ENCODE measurements around the gene CTNND2. TPM values are rescaled to one million over a fixed set of nuclear protein-coding genes. Genes with fewer than 3 reads are reported as not detected.

The CTNND2 gene
- total RNA-seq, 1 experiment from 2014 or later: not detected

DNA sequence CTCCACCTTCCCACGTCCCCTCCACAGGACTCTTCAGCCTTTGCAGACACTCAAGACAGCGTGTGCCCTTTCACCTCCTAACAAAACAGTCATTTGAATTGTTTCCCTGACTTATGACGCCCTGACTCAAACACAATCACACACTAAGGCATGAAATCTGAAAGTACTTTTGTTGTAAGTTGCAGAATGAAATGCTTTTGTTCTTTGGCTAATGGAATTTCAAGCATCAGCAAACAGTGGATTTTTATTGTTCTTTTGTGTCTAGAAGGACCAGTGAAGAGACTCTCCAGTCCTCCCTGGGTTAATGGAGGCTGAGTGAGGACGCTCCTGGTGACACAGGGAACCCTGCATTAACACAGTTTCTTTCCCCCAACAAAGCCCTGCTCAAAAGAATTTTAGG lies 380.1 kb downstream of the CTNND2 start:
- H3K4me3 ChIP-seq: no peak overlapping the region
- no peak overlapping the region for H3K27ac ChIP-seq
- DNase-seq (ENCODE audit: low read depth in 1 of 2, low spot score in 2 of 2): no peak
- H3K9me3 ChIP-seq (replicated peaks): no peaks in the 10 kb centered on the region
- H3K27me3 ChIP-seq (replicated peaks): 0 out of 2 replicates have a peak, but pooled peaks cover 6% of the 10 kb centered on the region
- H3K4me1 ChIP-seq (replicated peaks): no peaks in the 10 kb centered on the region
- H3K36me3 ChIP-seq: no peaks in the 10 kb centered on the region

GRCh38 chr5:11522796-11523195 lies 381.4 kb downstream of the CTNND2 start:
- DNase-seq (ENCODE audit: low read depth in 1 of 2, low spot score in 2 of 2): no peak
- H3K4me1 ChIP-seq (replicated peaks): no peaks in the 10 kb centered on the region
- H3K27me3 ChIP-seq (replicated peaks): 0 out of 2 replicates have a peak, but pooled peaks cover 3% of the 10 kb centered on the region
- H3K36me3 ChIP-seq: no peaks in the 10 kb centered on the region
- no peak overlapping the region for H3K4me3 ChIP-seq
- no peaks in the 10 kb centered on the region for H3K9me3 ChIP-seq (replicated peaks)
- no peak overlapping the region for H3K27ac ChIP-seq

GRCh38 chr5:11520241-11520930 lies 383.9 kb downstream of the CTNND2 start:
- 0 out of 2 replicates have a peak, but pooled peaks cover 3% of the 10 kb centered on the region for H3K27me3 ChIP-seq (replicated peaks)
- no peak overlapping the region for H3K27ac ChIP-seq
- no peaks in the 10 kb centered on the region for H3K9me3 ChIP-seq (replicated peaks)
- no peaks in the 10 kb centered on the region for H3K4me1 ChIP-seq (replicated peaks)
- no peak overlapping the region for H3K4me3 ChIP-seq
- no peaks in the 10 kb centered on the region for H3K36me3 ChIP-seq
- no peak for DNase-seq (ENCODE audit: low read depth in 1 of 2, low spot score in 2 of 2)

GRCh38 chr5:11519236-11519635 lies 385.0 kb downstream of the CTNND2 start:
- DNase-seq (ENCODE audit: low read depth in 1 of 2, low spot score in 2 of 2): no peak
- Histone ChIP-seq H3K9me3 (replicated peaks) (no peaks in the 10 kb centered on the region), H3K36me3 (no peaks in the 10 kb centered on the region), H3K4me3 (no peak overlapping the region), H3K4me1 (replicated peaks) (no peaks in the 10 kb centered on the region), H3K27ac (no peak overlapping the region), H3K27me3 (replicated peaks) (no peaks in the 10 kb centered on the region)

DNA sequence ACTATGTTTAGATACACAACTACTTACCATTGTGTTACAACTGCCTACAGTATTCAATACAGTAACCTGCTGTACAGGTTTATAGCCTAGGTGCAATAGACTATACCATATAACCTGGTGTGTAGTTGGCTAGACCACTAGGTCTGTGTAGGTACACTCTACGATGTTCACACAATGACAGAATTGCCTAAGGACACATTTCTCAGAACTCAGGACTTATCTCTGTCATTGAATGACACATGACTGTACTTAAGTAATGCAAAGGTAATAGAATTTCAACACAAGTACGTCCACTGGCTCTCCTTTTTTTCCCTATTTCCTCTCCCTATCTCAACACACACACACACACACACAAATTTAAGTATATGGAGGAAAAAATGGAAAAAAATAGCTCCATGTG lies 385.6 kb downstream of the CTNND2 start:
- H3K4me1 ChIP-seq (replicated peaks): no peaks in the 10 kb centered on the region
- H3K36me3 ChIP-seq: no peaks in the 10 kb centered on the region
- H3K27ac ChIP-seq: no peak overlapping the region
- DNase-seq (ENCODE audit: low read depth in 1 of 2, low spot score in 2 of 2): no peak
- no peak overlapping the region for H3K4me3 ChIP-seq
- no peaks in the 10 kb centered on the region for H3K27me3 ChIP-seq (replicated peaks)
- H3K9me3 ChIP-seq (replicated peaks): no peaks in the 10 kb centered on the region

GRCh38 chr5:11514705-11515432 lies 389.4 kb downstream of the CTNND2 start:
- H3K27ac ChIP-seq: no peak overlapping the region
- H3K4me3 ChIP-seq: no peak overlapping the region
- H3K27me3 ChIP-seq (replicated peaks): no peaks in the 10 kb centered on the region
- H3K36me3 ChIP-seq: no peaks in the 10 kb centered on the region
- H3K4me1 ChIP-seq (replicated peaks): no peaks in the 10 kb centered on the region
- H3K9me3 ChIP-seq (replicated peaks): no peaks in the 10 kb centered on the region
- DNase-seq (ENCODE audit: low read depth in 1 of 2, low spot score in 2 of 2): no peak

- no peaks in the 10 kb centered on the region for H3K27me3 ChIP-seq (replicated peaks)
- H3K9me3 ChIP-seq (replicated peaks): no peaks in the 10 kb centered on the region
- H3K36me3 ChIP-seq: no peaks in the 10 kb centered on the region
- DNase-seq (ENCODE audit: low read depth in 1 of 2, low spot score in 2 of 2): no peak
- no peak overlapping the region for H3K4me3 ChIP-seq
- H3K27ac ChIP-seq: no peak overlapping the region
- no peaks in the 10 kb centered on the region for H3K4me1 ChIP-seq (replicated peaks)
Observed at GRCh38 chr5:11511878-11512277, 392.4 kb downstream of the CTNND2 start.

DNA sequence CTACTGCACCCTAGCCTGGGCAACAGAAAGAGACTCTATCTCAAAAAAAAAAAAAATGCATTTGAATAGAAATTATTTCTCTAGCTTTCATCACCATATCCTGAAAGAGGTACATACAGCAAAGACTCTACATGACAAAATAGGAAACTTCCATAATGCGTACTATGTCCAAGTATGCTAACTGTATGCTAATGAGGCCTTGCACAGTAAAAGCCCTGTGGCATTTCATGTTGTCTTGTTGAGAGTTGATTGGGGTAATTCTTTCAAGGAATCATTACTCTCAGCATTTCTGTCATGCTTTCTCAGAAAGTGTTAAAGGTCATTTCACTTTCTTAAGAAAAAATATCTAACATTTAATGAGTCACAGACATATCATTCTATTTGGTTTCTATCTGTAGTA lies 393.4 kb downstream of the CTNND2 start:
- Histone ChIP-seq H3K4me3 (no peak overlapping the region), H3K4me1 (replicated peaks) (no peaks in the 10 kb centered on the region), H3K36me3 (no peaks in the 10 kb centered on the region), H3K27ac (no peak overlapping the region), H3K27me3 (replicated peaks) (no peaks in the 10 kb centered on the region), H3K9me3 (replicated peaks) (no peaks in the 10 kb centered on the region)
- no peak for DNase-seq (ENCODE audit: low read depth in 1 of 2, low spot score in 2 of 2)

DNA sequence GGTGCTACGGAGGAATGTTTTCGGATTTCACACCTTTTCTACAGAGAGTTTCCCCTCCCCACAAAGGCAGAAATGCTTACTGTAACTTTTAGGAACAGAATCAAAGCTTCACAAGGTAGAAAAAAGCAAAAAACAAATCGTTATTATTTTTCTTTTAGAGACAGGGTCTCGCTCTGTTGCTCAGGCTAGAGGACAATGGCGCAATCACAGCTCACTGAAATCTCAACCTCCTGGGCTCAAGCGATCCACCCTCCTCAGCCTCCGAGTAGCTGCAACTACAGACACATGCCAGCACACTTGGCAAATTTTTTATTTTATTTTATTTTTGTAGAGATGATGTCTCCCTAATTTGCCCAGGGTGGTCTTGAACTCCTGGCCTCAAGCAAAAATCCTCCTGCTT lies 394.5 kb downstream of the CTNND2 start:
- no peak for DNase-seq (ENCODE audit: low read depth in 1 of 2, low spot score in 2 of 2)
- H3K27ac ChIP-seq: no peak overlapping the region
- no peak overlapping the region for H3K4me3 ChIP-seq
- no peaks in the 10 kb centered on the region for H3K9me3 ChIP-seq (replicated peaks)
- H3K27me3 ChIP-seq (replicated peaks): no peaks in the 10 kb centered on the region
- no peaks in the 10 kb centered on the region for H3K36me3 ChIP-seq
- H3K4me1 ChIP-seq (replicated peaks): no peaks in the 10 kb centered on the region

- Histone ChIP-seq H3K36me3 (no peaks in the 10 kb centered on the region), H3K4me1 (replicated peaks) (no peaks in the 10 kb centered on the region), H3K27ac (no peak overlapping the region), H3K27me3 (replicated peaks) (0 out of 2 replicates have a peak, but pooled peaks cover 2% of the 10 kb centered on the region), H3K4me3 (no peak overlapping the region), H3K9me3 (replicated peaks) (no peaks in the 10 kb centered on the region)
- no peak for DNase-seq (ENCODE audit: low read depth in 1 of 2, low spot score in 2 of 2)
Observed at GRCh38 chr5:11507156-11507910, 396.9 kb downstream of the CTNND2 start.

DNA sequence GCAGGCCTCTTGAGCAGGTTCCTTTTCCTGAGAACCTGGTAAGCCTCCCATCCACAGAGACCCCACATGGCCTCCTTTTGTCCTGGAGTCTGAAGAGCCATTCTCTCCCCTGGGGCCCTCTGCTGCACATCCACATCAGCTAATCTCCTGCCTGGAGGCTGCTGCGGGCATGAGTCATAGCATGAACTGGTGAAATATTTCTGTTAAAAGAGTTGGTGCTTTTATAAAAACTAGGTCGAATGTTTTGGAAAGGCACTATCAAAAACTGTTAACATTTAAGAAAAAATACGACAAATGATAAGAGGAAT lies 399.4 kb downstream of the CTNND2 start:
- Histone ChIP-seq H3K4me3 (no peak overlapping the region), H3K27ac (no peak overlapping the region), H3K9me3 (replicated peaks) (no peaks in the 10 kb centered on the region), H3K4me1 (replicated peaks) (no peaks in the 10 kb centered on the region), H3K36me3 (no peaks in the 10 kb centered on the region), H3K27me3 (replicated peaks) (0 out of 2 replicates have a peak, but pooled peaks cover 2% of the 10 kb centered on the region)
- DNase-seq (ENCODE audit: low read depth in 1 of 2, low spot score in 2 of 2): no peak

- no peak for DNase-seq (ENCODE audit: low read depth in 1 of 2, low spot score in 2 of 2)
- Histone ChIP-seq H3K36me3 (no peaks in the 10 kb centered on the region), H3K9me3 (replicated peaks) (no peaks in the 10 kb centered on the region)
Observed at GRCh38 chr5:11504065-11504885, 400.0 kb downstream of the CTNND2 start.

GRCh38 chr5:11502783-11503182 lies 401.5 kb downstream of the CTNND2 start:
- no peaks in the 10 kb centered on the region for H3K36me3 ChIP-seq
- no peak for DNase-seq (ENCODE audit: low read depth in 1 of 2, low spot score in 2 of 2)
- no peaks in the 10 kb centered on the region for H3K9me3 ChIP-seq (replicated peaks)
- 0 out of 2 replicates have a peak, but pooled peaks cover 2% of the 10 kb centered on the region for H3K27me3 ChIP-seq (replicated peaks)
- no peaks in the 10 kb centered on the region for H3K4me1 ChIP-seq (replicated peaks)
- no peak overlapping the region for H3K4me3 ChIP-seq
- no peak overlapping the region for H3K27ac ChIP-seq

More at GRCh38 chr5:11504065-11504885, 400.0 kb downstream of the CTNND2 start:
- H3K4me1 ChIP-seq (replicated peaks): no peaks in the 10 kb centered on the region
- 0 out of 2 replicates have a peak, but pooled peaks cover 2% of the 10 kb centered on the region for H3K27me3 ChIP-seq (replicated peaks)
- H3K27ac ChIP-seq: no peak overlapping the region
- H3K4me3 ChIP-seq: no peak overlapping the region

Data from SJSA1 (cell line).